Activated CD8-positive, alpha-beta memory T cell treated with anti-CD3 and anti-CD28 coated beads, Interleukin-2, amount 50 U/mL, for 1 hour (primary cell): Measurements from ENCODE around the gene SLX4IP.

Experiments
- DNase-seq: peaks from one replicate; pipeline ENCODE4 v3.0.0-alpha.2; 2020; ENCODE audit errors: extremely low read depth

Gene SLX4IP

GRCh38 chr20:10663756-10664155, 228.7 kb downstream of the SLX4IP start:
- no peak for DNase-seq

- DNase-seq: no peak
Observed at GRCh38 chr20:10665027-10665561, 230.0 kb downstream of the SLX4IP start.

- no peak for DNase-seq
Observed at GRCh38 chr20:10665791-10666190, 230.7 kb downstream of the SLX4IP start.

GRCh38 chr20:10666221-10667076, 231.3 kb downstream of the SLX4IP start:
- no peak for DNase-seq

DNA sequence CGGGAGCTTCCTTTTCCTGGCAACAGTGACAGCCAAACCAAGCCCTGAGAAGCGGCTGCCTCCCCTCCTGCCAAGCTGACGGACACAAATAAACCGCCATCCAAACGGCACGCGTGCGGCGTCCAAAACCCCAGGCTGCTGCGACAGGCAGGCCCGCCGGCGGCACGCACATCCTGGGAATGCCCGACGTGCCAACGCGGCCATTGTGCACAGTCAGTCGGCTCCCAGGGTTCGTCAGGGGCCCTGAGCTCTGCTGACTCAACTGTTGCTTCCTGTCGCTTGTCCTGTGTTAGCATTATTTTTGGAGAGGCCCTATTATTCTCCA, 231.9 kb downstream of the SLX4IP start:
- DNase-seq: no peak

DNA sequence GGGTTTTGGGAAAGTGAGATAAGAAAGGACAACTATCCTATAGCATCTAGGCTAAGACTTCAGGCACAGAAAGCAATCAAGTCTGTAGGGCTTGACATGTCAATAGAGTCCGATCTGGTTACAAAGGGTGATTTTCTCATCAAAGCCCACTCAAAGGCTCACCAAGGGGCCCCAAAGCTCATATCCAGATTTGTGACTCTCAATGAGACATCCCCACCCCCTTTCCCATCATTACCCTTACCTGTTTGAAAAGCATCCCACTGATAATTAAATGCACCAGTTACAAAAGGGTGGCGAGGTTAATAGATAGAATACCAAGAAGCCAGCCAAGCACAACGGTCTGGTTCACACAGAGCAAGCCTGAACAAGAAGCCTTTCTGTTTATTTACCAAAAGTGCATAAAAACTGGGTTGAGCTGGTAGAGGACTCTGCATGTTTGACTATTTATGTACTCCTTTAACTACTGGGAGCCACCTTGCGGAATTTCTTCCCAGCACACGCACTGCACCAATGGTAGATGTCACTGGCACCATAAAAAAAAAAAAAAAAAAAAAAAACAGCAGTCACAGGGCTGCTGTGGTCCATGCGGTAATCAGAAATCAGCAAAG, 232.6 kb downstream of the SLX4IP start:
- DNase-seq: no peak

- no peak for DNase-seq
Observed at GRCh38 chr20:10668677-10669368, 233.7 kb downstream of the SLX4IP start.

DNA sequence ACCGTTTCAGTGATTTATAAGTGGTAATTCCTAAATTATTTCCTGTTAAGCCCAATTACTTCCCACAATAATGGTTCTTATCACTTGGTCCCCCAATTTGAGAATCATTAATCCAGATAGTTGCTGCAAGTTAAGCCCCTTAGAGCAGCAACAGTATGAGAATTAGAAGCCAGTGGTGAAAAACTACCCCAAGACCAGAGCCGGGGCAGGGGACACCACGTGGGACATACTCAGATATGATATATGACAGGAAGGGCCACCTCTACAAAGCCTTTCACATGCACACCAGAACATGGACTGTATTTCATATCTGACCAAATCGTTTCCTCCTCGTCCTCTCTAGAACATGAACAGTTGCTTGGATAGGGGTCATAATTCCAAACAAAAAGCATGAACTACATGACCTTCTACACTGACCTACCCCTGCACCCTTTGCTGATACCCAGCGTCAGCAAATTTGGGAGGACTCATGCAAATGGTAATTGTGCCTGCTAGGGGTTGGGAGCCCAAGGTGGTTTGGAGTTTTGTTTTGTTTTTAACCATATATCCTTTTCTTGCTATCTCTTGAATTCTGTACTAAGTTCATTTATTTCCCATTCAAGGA, 234.8 kb downstream of the SLX4IP start:
- no peak for DNase-seq

DNA sequence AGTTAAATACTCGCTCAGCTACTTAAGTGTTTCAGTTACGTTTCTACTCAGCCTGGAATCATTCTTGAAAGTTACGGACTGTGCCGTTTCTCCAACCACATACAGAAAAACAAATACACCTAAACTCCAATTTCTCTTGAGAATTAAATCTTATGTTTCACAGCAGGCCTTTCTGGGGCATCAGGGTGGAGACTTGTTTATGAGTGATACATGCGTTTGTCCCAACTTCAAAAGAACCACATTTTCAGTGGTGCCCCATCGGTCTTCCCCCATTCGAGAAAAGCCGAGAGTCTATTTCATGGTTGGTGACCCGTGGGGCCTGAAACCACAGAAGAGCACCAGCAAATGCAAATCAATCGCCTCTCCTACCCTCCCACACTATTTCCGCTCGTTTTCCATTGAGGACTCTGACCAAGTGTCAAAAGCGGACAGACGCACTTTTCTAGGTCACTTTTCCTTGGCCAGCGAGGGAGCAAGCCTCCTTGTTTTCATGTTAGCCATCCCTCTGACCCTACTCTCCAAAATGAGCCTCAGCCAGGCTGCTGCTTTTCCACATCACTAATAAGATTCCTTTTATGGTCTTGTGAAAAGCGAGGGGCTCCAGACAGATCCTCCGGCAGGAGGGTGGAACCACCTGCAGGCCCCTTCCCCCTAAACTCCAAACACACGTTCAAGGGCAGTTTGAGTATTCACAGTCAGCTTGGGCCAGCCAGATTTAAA, 235.6 kb downstream of the SLX4IP start:
- no peak for DNase-seq

DNA sequence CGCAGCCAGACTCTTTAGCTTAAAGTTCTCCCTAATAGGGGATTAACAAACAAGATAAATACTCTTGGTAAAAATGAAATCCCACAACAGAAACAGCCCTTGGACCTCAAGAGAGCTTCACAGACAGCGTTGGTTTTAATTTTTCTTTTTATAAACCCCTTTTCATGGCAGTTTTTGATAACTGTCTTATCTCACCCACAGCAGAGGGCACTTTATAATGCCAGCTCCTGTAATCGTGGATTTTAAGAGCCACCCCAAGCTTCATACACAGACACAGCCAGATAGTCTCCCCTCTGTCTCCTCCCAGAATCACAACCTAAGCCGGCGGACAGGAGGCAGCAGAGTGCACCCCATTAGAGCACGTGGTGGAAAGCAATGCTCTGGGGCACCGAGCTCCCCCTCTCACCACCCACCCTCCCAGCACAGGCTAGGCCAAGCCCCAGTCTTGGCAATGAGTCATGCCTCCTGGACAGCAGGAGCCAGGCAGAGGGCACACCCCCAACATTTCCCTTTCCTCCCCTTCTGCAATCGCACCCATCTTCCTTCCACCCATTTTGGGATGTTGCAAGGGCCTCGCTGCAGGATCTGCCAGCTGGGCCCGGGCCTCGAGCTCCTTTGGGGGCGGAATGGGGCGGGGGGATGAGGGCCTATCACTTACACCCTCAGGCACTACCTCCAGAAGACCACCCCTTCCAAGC, 236.3 kb downstream of the SLX4IP start:
- no peak for DNase-seq

DNA sequence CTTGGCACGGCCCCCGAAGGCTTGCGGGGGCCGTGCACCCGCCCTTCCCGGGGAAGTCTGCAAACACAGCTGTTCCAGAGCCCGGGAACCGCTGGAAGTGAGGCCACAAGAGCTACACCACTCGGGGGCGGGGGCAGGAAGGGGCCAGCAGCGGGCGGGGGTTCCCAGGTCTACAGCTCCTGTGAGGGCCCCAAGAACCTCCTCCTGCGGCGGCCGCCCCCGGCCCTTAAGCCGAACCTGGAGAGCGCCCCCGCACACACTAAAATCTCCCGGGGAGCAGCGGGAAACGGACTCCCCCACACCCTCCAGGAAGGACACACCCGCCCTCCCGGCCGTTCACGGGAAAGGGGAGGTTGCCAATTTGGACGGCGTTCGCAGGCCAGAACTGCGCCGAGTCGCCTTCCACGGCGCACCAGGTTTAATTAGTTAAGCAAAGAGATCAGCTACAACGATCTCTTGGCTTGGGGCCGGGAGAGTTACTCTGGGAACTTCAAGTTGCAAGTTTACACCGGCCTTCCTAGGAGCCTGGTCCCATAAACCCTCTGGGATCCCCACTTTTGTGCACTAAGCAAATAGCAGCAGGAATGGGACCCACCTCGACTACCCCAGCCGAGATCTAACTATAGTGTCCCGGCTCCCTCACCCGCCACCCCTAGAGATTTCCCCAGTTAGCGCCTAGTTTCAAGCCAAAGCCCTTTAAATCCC, 237.0 kb downstream of the SLX4IP start:
- no peak for DNase-seq

DNA sequence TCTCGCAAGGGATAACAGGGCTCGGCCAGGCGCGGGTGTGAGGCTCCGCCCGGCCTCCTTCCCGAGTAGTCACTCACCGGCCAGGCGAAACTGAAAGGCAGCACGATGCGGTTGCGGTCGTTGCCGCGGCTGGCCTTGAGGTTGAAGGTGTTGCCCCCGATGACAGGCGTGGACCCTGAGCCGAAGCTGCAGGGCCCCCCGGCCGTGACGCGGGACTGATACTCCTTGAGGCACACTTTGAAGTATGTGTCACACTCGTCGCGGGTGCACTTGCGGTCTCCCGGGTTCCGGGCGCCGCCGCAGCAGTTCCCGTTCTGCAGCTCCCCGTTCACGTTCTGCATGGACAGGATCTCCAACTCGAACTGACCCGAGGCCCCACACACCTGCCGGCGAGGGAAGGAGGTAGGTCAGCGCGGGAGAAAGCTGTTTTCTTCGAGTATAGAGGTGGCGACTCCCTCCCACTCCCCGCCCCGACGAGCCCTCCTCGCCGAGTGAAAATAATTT, 237.6 kb downstream of the SLX4IP start:
- no peak for DNase-seq

DNA sequence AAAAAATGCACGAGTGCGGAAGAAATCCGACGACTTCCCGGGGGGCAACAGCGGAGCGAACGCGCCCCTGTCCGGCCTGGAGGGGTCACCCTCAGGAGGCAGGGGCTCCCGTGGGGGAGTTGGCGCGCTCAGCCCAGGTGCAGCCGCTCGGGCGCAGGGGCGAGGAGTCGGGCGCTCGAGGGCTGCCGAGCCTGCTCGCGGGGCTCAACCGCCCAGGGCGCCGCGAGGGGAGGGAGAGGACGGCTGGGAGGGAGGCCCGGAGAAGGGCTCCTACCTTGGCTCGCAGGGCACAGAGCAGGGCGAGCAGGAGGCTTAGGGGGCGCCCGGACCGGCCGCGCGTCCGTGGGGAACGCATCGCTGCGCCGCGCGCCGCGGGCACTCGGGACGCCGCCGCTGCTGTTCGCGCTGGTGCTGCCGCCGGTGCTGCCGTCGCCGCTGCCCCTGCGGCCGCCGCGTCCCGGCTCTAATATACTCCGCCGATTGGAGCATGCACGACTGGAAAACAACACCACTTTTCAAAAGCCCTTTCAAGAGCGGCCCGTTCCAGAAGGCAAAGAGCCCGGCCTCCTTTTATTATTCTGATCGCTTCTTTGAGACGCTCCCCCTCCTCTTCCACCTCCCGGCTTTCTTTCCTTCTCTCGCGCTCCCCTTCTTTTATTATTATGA, 238.2 kb downstream of the SLX4IP start:
- no peak for DNase-seq

GRCh38 chr20:10673842-10674683, 239.0 kb downstream of the SLX4IP start, which contains the start of gene JAG1:
TSS of gene JAG1 (minus strand) at chr20:10673999. CDS start at chr20:10673530, 469 bp downstream.
- no peak for DNase-seq

GRCh38 chr20:10674684-10675449, 239.8 kb downstream of the SLX4IP start:
- no peak for DNase-seq

GRCh38 chr20:10675450-10675848, 240.3 kb downstream of the SLX4IP start:
- no peak for DNase-seq

- no peak for DNase-seq
Observed at GRCh38 chr20:10676518-10676917, 241.4 kb downstream of the SLX4IP start.
